PC-3 (cell line): ENCODE results near the gene SLC8A1.

ENCODE experiments used
- CTCF ChIP-seq: fragments of 300-600 bp; sonication (generic); conservative IDR thresholded peaks from 2 replicates; pipeline ENCODE4 v1.5.1; 2017; ENCODE audit warnings: antibody characterized with exemption, low read depth, mild to moderate bottlenecking, low read length
- EZH2 ChIP-seq: fragments of 300-600 bp; sonication (generic); IDR thresholded peaks from one replicate; pipeline ENCODE4 v1.6.1; 2017; ENCODE audit warnings: antibody characterized with exemption, mild to moderate bottlenecking, low read length; ENCODE audit not compliant: unreplicated experiment

GRCh38 chr2:40243581-40244187 is 208.2 kb downstream of the SLC8A1 start:
- no peak for TF ChIP-seq CTCF
- TF ChIP-seq EZH2: no peak
